H9 (cell line): ENCODE results near the gene CUEDC1. TPM values are rescaled to one million over a fixed set of nuclear protein-coding genes. Genes with fewer than 3 reads are reported as not detected.
A peak's percentile ranks its signal among the peaks of the same experiment; 100 is the strongest.

ENCODE experiments used
- DNase-seq: peaks from one replicate; pipeline ENCODE4 v3.0.0-alpha.2; 2017
- H2AFZ ChIP-seq: one replicate; pipeline ENCODE4 v1.6.1; 2013; ENCODE audit warnings: mild to moderate bottlenecking, low read length, control low read depth, moderate library complexity
- H2AK5ac ChIP-seq: 2 replicates; pipeline ENCODE4 v1.6.1; 2013; ENCODE audit warnings: low read length, control low read depth, mixed read lengths; ENCODE audit not compliant: insufficient read length
- H2BK120ac ChIP-seq: one replicate; pipeline ENCODE4 v1.6.1; 2013; ENCODE audit warnings: low read depth, mild to moderate bottlenecking, low read length, control low read depth, inconsistent platforms; ENCODE audit not compliant: poor library complexity, severe bottlenecking
- H2BK12ac ChIP-seq: 2 replicates; pipeline ENCODE4 v1.6.1; 2013; ENCODE audit warnings: low read length, control low read depth, mixed read lengths, low read depth; ENCODE audit not compliant: insufficient read length
- H2BK15ac ChIP-seq: 2 replicates; pipeline ENCODE4 v1.6.1; 2013; ENCODE audit warnings: low read depth, low read length, control low read depth
- H2BK20ac ChIP-seq: one replicate; pipeline ENCODE4 v1.6.1; 2013; ENCODE audit warnings: low read depth, mild to moderate bottlenecking, low read length, control low read depth, inconsistent platforms; ENCODE audit not compliant: poor library complexity, severe bottlenecking
- H2BK5ac ChIP-seq: 2 replicates; pipeline ENCODE4 v1.6.1; 2013; ENCODE audit warnings: low read length, control low read depth, mixed read lengths; ENCODE audit not compliant: insufficient read length
- H3K14ac ChIP-seq: 2 replicates; pipeline ENCODE4 v1.6.1; 2013; ENCODE audit warnings: low read length, control low read depth; ENCODE audit not compliant: insufficient read depth
- H3K18ac ChIP-seq: 2 replicates; pipeline ENCODE4 v1.6.1; 2013; ENCODE audit warnings: low read depth, mild to moderate bottlenecking, mixed read lengths, low read length, control low read depth; ENCODE audit not compliant: insufficient read length
- H3K23ac ChIP-seq: 2 replicates; pipeline ENCODE4 v1.6.1; 2013; ENCODE audit warnings: low read length, control low read depth, mixed read lengths, low read depth; ENCODE audit not compliant: insufficient read length
- H3K23me2 ChIP-seq: 2 replicates; pipeline ENCODE4 v1.6.1; 2013; ENCODE audit warnings: low read depth, mild to moderate bottlenecking, mixed read lengths, low read length, control low read depth; ENCODE audit not compliant: insufficient read length, poor library complexity, severe bottlenecking
- H3K27ac ChIP-seq: 2 replicates; pipeline ENCODE4 v1.5.1; 2013; ENCODE audit warnings: low read length, control low read depth, mixed read lengths, low read depth; ENCODE audit not compliant: insufficient read length
- H3K27me3 ChIP-seq: 2 replicates; pipeline ENCODE4 v1.6.1; 2013; ENCODE audit warnings: low read length, control low read depth, inconsistent platforms; ENCODE audit not compliant: insufficient read depth
- H3K4ac ChIP-seq: 2 replicates; pipeline ENCODE4 v1.6.1; 2013; ENCODE audit warnings: low read depth, mild to moderate bottlenecking, control low read depth, inconsistent platforms, low read length, moderate library complexity
- H3K4me1 ChIP-seq: 2 replicates; pipeline ENCODE4 v1.6.1; 2013; ENCODE audit warnings: low read length, control low read depth, inconsistent platforms; ENCODE audit not compliant: insufficient read depth
- H3K4me2 ChIP-seq: 2 replicates; pipeline ENCODE4 v1.6.1; 2013; ENCODE audit warnings: low read length, control low read depth, mixed read lengths; ENCODE audit not compliant: insufficient read length, insufficient read depth
- H3K56ac ChIP-seq: 2 replicates; pipeline ENCODE4 v1.6.1; 2013; ENCODE audit warnings: low read depth, mild to moderate bottlenecking, mixed read lengths, low read length, control low read depth; ENCODE audit not compliant: insufficient read length
- H3K79me1 ChIP-seq: 2 replicates; pipeline ENCODE4 v1.6.1; 2013; ENCODE audit warnings: low read depth, mild to moderate bottlenecking, moderate library complexity, low read length, control low read depth, inconsistent platforms; ENCODE audit not compliant: insufficient read depth, poor library complexity, severe bottlenecking
- H3K79me2 ChIP-seq: 2 replicates; pipeline ENCODE4 v1.6.1; 2013; ENCODE audit warnings: low read length, control low read depth, inconsistent platforms; ENCODE audit not compliant: insufficient read depth
- H3K9ac ChIP-seq: 2 replicates; pipeline ENCODE4 v1.6.1; 2013; ENCODE audit warnings: low read length, control low read depth, mixed read lengths; ENCODE audit not compliant: insufficient read length; ENCODE audit errors: extremely low read depth
- H3K9me3 ChIP-seq: one replicate; pipeline ENCODE4 v1.6.1; 2013; ENCODE audit warnings: low read depth, low read length, inconsistent platforms; ENCODE audit not compliant: control insufficient read depth
- H3T11ph ChIP-seq: one replicate; pipeline ENCODE4 v1.6.1; 2013; ENCODE audit warnings: mild to moderate bottlenecking, low read length, control low read depth, inconsistent platforms
- H4K20me1 ChIP-seq: one replicate; pipeline ENCODE4 v1.6.1; 2013; ENCODE audit not compliant: control insufficient read depth, insufficient read length, insufficient read depth
- H4K5ac ChIP-seq: 2 replicates; pipeline ENCODE4 v1.6.1; 2013; ENCODE audit warnings: low read depth, mild to moderate bottlenecking, mixed read lengths, low read length, control low read depth; ENCODE audit not compliant: insufficient read length
- H4K8ac ChIP-seq: replicated peaks from 2 replicates; pipeline ENCODE4 v1.6.1; 2013; ENCODE audit warnings: low read length, control low read depth, mixed read lengths, low read depth; ENCODE audit not compliant: insufficient read length
- H4K91ac ChIP-seq: 2 replicates; pipeline ENCODE4 v1.6.1; 2013; ENCODE audit warnings: low read depth, mild to moderate bottlenecking, moderate library complexity, mixed read lengths, low read length, control low read depth; ENCODE audit not compliant: insufficient read length
- H3K27ac Mint-ChIP-seq, 3 experiments: 2 replicates in 2 of 3; 3 replicates in 1 of 3; pipeline ENCODE4 v1.8.0; 2020 to 2021; ENCODE audit warnings: mixed read lengths in 3 of 3, mild to moderate bottlenecking in 1 of 3, moderate library complexity in 1 of 3
- H3K27me3 Mint-ChIP-seq: 2 replicates; pipeline ENCODE4 v1.8.0; 2021; ENCODE audit warnings: low read depth, mild to moderate bottlenecking, moderate library complexity, mixed read lengths
- H3K36me3 Mint-ChIP-seq, 3 experiments: 2 replicates in 2 of 3; 3 replicates in 1 of 3; pipeline ENCODE4 v1.8.0; 2020 to 2021; ENCODE audit warnings: low read depth in 3 of 3, mixed read lengths in 3 of 3; ENCODE audit not compliant: insufficient read depth in 1 of 3
- H3K4me1 Mint-ChIP-seq, 2 experiments: 2 replicates each; pipeline ENCODE4 v1.8.0; 2020; ENCODE audit warnings: mixed read lengths in 2 of 2
- H3K4me3 Mint-ChIP-seq, 2 experiments: 2 replicates in 1 of 2; 3 replicates in 1 of 2; pipeline ENCODE4 v1.8.0; 2020 to 2021; ENCODE audit warnings: mild to moderate bottlenecking in 2 of 2, mixed read lengths in 2 of 2, moderate library complexity in 1 of 2
- H3K9me3 Mint-ChIP-seq, 2 experiments: 2 replicates in 1 of 2; 3 replicates in 1 of 2; pipeline ENCODE4 v1.8.0; 2020; ENCODE audit warnings: mild to moderate bottlenecking in 2 of 2, mixed read lengths in 2 of 2, moderate library complexity in 1 of 2
- WGBS: extraction: QIAGEN DNeasy Blood & Tissue Kit; methylation state at CpG from one replicate; pipeline ENCODE4 v1.1.7; 2013; ENCODE audit warnings: missing lambda C conversion rate, low lambda C conversion rate, mixed read lengths; ENCODE audit not compliant: insufficient read length; ENCODE audit errors: extremely low coverage; 5-methylcytosine and 5-hydroxymethylcytosine counted together
- total RNA-seq: library from RNA; stranded (reverse); gene quantifications from 2 replicates; pipeline ENCODE4 v1.2.1, GENCODE V29; 2021
- TF ChIP-seq, protein P1 (sequence below): fragments of 200-600 bp; sonication (generic); conservative IDR thresholded peaks from 3 replicates; pipeline ENCODE4 v1.8.0; 2021; ENCODE audit warnings: antibody characterized with exemption, mild to moderate bottlenecking

The CUEDC1 gene
- total RNA-seq, 1 experiment from 2014 or later, result 7.3 TPM

DNA sequence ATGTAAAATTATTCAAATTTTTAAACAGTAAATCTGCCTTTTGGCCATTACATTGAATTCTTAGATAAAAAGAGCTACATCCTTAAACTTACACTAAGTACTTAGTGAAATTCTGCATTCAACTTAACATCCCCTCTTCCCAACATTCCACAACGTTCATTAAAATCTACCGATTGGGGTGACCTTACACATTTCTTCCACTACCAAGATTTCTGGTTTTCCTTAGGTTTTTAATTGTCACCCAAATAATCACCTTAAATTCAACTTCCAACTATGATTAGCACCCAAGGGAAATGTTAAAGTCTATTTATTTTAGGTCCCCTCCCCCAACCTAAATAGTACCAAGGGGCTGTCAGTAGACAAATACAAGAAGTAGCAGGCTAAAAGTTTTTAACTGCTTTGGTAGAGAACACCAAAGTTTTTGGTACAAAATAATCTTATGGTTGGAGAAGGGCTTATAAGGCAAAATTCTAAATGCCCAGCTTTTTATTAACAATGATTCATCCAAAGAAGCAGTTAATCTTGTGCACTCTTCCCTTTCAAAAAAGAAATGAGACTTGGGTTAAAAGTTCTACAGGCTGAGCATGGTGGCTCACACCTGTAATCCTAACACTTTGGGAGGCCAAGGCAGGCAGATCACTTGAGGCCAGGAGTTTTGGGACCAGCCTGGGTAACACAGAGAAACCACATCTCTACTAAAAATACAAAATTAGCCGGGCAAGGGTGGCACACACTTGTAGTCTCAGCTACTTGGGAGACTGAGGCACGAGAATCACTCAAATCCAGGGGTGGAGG, 47.1 kb upstream of the CUEDC1 start:
- H3K4me1 Mint-ChIP-seq, result peaks cover 30 to 36% of the 10 kb centered on the region in 2 experiments

More for the DNA sequence above, 47.1 kb upstream of the CUEDC1 start:
- Histone ChIP-seq H4K20me1 (no peaks in the 10 kb centered on the region), H3K27ac (no peak overlapping the region), H4K91ac (no peak overlapping the region), H3K23me2 (peaks cover 3% of the 10 kb centered on the region), H3K4me1 (peaks cover 3% of the 10 kb centered on the region; the same call in 1 of the 2 replicates), H3T11ph (no peak overlapping the region), H2BK15ac (no peak overlapping the region), H2BK20ac (no peak overlapping the region), H3K79me1 (no peaks in the 10 kb centered on the region), H3K9ac (no peak overlapping the region), H2AK5ac (no peak overlapping the region), H3K9me3 (no peaks in the 10 kb centered on the region), H3K4me2 (no peak overlapping the region), H3K18ac (no peak overlapping the region), H4K8ac (no peak overlapping the region), H2BK5ac (no peak overlapping the region), H4K5ac (no peak overlapping the region), H3K23ac (no peak overlapping the region), H2BK12ac (no peak overlapping the region), H3K27me3 (no peaks in the 10 kb centered on the region), H3K56ac (no peak overlapping the region), H3K4ac (no peak overlapping the region), H3K14ac (no peak overlapping the region), H2AFZ (no peak overlapping the region), H2BK120ac (no peak overlapping the region), H3K79me2 (peaks cover 22% of the 10 kb centered on the region)
- peak overlapping the region; percentile 2 to 71; a peak in 2 of 5 replicates for H3K4me3 Mint-ChIP-seq
- H3K9me3 Mint-ChIP-seq, result peaks cover 3 to 9% of the 10 kb centered on the region in 2 experiments; a peak in 2 of 5 replicates
- peaks cover 3% of the 10 kb centered on the region; the same call in 1 of the 2 replicates for H3K27me3 Mint-ChIP-seq
- WGBS, result 100% methylated on average over 2 of the region's 4 CpGs
- H3K36me3 Mint-ChIP-seq, result peaks cover 46 to 85% (median 72%) of the 10 kb centered on the region in 3 experiments
- peak overlapping the region in 1 of 3 experiments; percentile 87; a peak in 2 of 7 replicates for H3K27ac Mint-ChIP-seq
- DNase-seq, result no peak
- TF ChIP-seq, protein P1, sequence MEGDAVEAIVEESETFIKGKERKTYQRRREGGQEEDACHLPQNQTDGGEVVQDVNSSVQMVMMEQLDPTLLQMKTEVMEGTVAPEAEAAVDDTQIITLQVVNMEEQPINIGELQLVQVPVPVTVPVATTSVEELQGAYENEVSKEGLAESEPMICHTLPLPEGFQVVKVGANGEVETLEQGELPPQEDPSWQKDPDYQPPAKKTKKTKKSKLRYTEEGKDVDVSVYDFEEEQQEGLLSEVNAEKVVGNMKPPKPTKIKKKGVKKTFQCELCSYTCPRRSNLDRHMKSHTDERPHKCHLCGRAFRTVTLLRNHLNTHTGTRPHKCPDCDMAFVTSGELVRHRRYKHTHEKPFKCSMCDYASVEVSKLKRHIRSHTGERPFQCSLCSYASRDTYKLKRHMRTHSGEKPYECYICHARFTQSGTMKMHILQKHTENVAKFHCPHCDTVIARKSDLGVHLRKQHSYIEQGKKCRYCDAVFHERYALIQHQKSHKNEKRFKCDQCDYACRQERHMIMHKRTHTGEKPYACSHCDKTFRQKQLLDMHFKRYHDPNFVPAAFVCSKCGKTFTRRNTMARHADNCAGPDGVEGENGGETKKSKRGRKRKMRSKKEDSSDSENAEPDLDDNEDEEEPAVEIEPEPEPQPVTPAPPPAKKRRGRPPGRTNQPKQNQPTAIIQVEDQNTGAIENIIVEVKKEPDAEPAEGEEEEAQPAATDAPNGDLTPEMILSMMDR, result no peak
